ENCODE data around the gene ALCAM. TPM values are rescaled to one million over a fixed set of nuclear protein-coding genes. Genes with fewer than 3 reads are reported as not detected.
"Not testable (repeated sequence)": the region's sequence is repeated elsewhere in the genome, so short reads cannot be mapped to it uniquely, and the experiment has no call there.

Gene ALCAM
- total and polyA plus RNA-seq, 7 experiments from 2014 or later, result 0.94 to 10.3 (median 3.4) TPM

DNA sequence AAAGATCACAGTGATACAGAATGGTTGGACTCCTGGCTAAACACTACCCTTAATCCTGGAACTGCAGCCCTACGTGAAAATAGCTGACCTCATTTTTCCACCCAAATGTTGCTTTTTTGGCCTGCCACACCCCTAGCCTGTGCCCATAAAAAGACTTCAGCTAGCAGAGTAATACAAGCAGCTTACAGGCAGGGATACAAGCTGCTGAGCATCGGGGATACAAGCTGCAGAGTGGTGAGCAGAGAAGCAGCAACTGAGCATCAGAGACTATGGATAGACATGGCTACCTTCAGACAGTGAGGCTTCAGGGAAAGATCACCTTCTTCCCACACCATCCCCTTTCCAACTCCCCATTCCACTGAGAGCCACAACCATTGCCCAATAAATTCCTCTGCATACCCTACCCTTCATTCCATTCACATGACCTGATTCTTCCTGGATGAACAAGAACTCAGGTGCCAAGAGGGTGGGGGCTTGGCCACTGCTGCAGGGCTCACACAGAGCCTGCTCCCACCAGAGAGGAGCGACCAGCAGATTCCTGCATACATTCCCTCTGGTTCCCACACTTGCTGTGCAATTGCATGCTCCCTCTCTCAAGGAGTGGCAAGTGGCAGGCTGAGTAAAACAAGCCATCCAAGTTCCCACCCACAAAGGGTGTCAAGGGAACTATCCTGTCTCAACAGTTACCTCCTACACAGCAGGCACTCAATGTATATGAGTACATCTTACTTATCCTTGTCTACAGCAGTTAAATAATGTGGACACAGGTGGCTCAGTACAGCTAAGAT is 217.5 kb downstream of the ALCAM start:
- POLR2A ChIA-PET, result no interaction called here
- Histone ChIP-seq H3K4me1 (ENCODE audit: control insufficient read depth in 2 of 2, insufficient read depth in 2 of 2, low read length in 2 of 2) (no peaks in the 10 kb centered on the region), H3K36me3 (ENCODE audit: control insufficient read depth in 2 of 3, insufficient read depth in 3 of 3, low read length in 3 of 3) (no peaks in the 10 kb centered on the region), H3K9me3 (ENCODE audit: control insufficient read depth in 2 of 3, low read length in 3 of 3) (no peaks in the 10 kb centered on the region), H3K27me3 (ENCODE audit: control insufficient read depth in 2 of 2, insufficient read depth in 2 of 2, low read length in 2 of 2) (no peaks in the 10 kb centered on the region), H3K4me3 (ENCODE audit: low read length) (no peak overlapping the region), H3K27ac (ENCODE audit: low read depth, low read length) (no peak overlapping the region)
- intact Hi-C loops (cut with micrococcal nuclease), result no loop called here
- DNase-seq (no peak), ATAC-seq (no peak)
- no peaks in the 10 kb centered on the region for H3K36me3 Mint-ChIP-seq
- H3K9me3 Mint-ChIP-seq, result peaks cover 0 to 3% (median 0%) of the 10 kb centered on the region in 11 donors
- H3K4me3 Mint-ChIP-seq, result no peak overlapping the region
- H3K27me3 Mint-ChIP-seq, result no peaks in the 10 kb centered on the region
- H3K27ac Mint-ChIP-seq, result no peak overlapping the region
- H3K4me1 Mint-ChIP-seq, result no peaks in the 10 kb centered on the region
- CTCF ChIA-PET, result no interaction called here

DNA sequence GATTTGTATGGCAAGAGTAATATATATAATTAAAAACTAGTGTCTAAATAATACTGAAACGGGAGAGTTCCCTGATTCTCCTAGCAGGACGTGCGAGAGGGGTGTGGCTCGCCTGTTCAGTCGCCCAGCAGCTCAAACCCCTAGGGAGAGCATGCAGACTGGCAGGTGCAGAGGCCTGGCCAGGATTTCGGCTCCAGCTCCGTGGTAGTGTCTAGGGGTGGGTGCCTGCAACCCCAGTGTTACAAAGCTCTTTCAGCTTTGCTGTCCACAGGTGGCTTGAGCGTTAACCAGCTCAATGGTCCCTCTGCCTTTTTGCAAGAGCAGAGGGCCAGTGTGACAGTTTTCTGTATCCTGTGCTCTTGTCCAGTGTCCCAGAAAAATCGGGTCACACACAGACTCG is 226.6 kb downstream of the ALCAM start:
- no peak overlapping the region for H3K27ac Mint-ChIP-seq

DNA sequence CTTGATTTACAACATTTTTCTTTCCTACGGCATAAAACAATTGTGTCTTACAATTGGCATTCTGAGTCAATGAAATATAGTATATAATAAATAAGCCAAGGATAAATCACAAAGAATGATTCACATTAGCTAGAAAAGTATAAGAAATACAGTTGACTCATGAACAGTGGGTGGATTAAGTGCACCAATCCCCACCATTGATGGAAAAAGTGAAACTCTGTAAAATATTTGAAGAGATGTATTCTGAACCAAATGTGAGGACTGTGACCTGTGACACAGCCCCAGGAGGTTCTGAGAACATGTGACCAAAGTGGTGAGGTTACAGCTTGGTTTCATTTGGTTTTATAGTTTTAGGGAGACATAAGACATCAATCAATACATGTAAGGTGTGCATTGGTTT is 227.5 kb downstream of the ALCAM start:
- no peak overlapping the region for H3K27ac ChIP-seq (ENCODE audit: low read depth, low read length)
- H3K4me3 ChIP-seq (ENCODE audit: low read length), result no peak overlapping the region
- H3K9me3 Mint-ChIP-seq, result peaks cover 0 to 5% (median under 1%) of the 10 kb centered on the region in 11 donors
- no peaks in the 10 kb centered on the region for H3K9me3 ChIP-seq (ENCODE audit: control insufficient read depth in 2 of 3, low read length in 3 of 3)
- CTCF ChIA-PET, result no interaction called here
- intact Hi-C loops (cut with micrococcal nuclease), result no loop called here
- H3K27me3 ChIP-seq (ENCODE audit: control insufficient read depth in 2 of 2, insufficient read depth in 2 of 2, low read length in 2 of 2), result no peaks in the 10 kb centered on the region
- H3K36me3 ChIP-seq (ENCODE audit: control insufficient read depth in 2 of 3, insufficient read depth in 3 of 3, low read length in 3 of 3), result no peaks in the 10 kb centered on the region
- no peak for DNase-seq
- no peak overlapping the region for H3K27ac Mint-ChIP-seq
- no peaks in the 10 kb centered on the region for H3K36me3 Mint-ChIP-seq
- H3K27me3 Mint-ChIP-seq, result no peaks in the 10 kb centered on the region
- no peak overlapping the region for H3K4me3 Mint-ChIP-seq
- no peaks in the 10 kb centered on the region for H3K4me1 Mint-ChIP-seq
- POLR2A ChIA-PET, result no interaction called here
- no peaks in the 10 kb centered on the region for H3K4me1 ChIP-seq (ENCODE audit: control insufficient read depth in 2 of 2, insufficient read depth in 2 of 2, low read length in 2 of 2)
- ATAC-seq, result no peak

More for the DNA sequence above, 226.6 kb downstream of the ALCAM start:
- ATAC-seq, result no peak
- H3K27me3 Mint-ChIP-seq, result no peaks in the 10 kb centered on the region
- Histone ChIP-seq H3K9me3 (ENCODE audit: control insufficient read depth in 2 of 3, low read length in 3 of 3) (no peaks in the 10 kb centered on the region), H3K36me3 (ENCODE audit: control insufficient read depth in 2 of 3, insufficient read depth in 3 of 3, low read length in 3 of 3) (no peaks in the 10 kb centered on the region), H3K27me3 (ENCODE audit: control insufficient read depth in 2 of 2, insufficient read depth in 2 of 2, low read length in 2 of 2) (no peaks in the 10 kb centered on the region), H3K4me1 (ENCODE audit: control insufficient read depth in 2 of 2, insufficient read depth in 2 of 2, low read length in 2 of 2) (no peaks in the 10 kb centered on the region), H3K4me3 (ENCODE audit: low read length) (no peak overlapping the region), H3K27ac (ENCODE audit: low read depth, low read length) (no peak overlapping the region)
- POLR2A ChIA-PET, result no interaction called here
- H3K9me3 Mint-ChIP-seq, result peaks cover 0 to 5% (median 0%) of the 10 kb centered on the region in 11 donors
- intact Hi-C loops (cut with micrococcal nuclease), result no loop called here
- CTCF ChIA-PET, result no interaction called here
- no peak for DNase-seq
- H3K4me3 Mint-ChIP-seq, result no peak overlapping the region
- H3K4me1 Mint-ChIP-seq, result no peaks in the 10 kb centered on the region
- no peaks in the 10 kb centered on the region for H3K36me3 Mint-ChIP-seq

DNA sequence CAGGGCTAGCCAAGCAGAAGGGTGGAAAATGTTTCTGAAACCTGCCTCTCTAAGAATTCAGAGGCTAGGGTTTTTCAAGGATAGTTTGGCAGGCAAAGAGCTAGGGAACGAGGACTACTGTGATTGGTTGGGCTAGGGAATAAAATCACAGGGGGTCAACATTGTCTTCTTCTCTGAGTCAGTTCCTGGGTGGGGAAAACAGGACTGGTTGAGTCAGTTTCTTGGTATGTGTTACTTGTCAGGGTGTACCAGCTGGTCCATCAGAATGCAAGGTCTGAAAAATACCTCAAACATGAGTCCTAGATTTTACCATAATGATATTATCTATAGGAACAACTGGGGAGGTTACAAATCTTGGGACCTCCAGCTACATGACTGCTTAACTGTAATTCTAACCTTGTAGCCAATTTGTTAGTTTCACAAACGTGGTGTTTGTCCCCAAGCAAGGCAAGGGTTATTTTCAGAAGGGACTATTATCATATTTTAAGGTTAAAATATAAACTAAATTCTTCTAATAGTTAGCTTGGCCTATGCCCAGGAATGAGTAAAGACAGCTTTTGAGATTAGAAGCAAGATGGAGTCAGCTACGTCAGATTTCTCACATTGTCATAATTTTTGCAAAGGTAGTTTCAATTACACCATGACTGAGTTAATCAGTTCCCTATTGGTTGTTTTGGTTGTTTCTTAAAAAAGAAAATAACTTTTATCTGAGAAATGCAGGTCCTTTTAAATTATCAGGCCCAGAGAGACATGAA is 231.5 kb downstream of the ALCAM start:
- Histone ChIP-seq H3K4me1 (ENCODE audit: control insufficient read depth in 2 of 2, insufficient read depth in 2 of 2, low read length in 2 of 2) (no peaks in the 10 kb centered on the region), H3K4me3 (ENCODE audit: low read length) (no peak overlapping the region), H3K9me3 (ENCODE audit: control insufficient read depth in 2 of 3, low read length in 3 of 3) (no peaks in the 10 kb centered on the region), H3K27ac (ENCODE audit: low read depth, low read length) (no peak overlapping the region), H3K27me3 (ENCODE audit: control insufficient read depth in 2 of 2, insufficient read depth in 2 of 2, low read length in 2 of 2) (no peaks in the 10 kb centered on the region), H3K36me3 (ENCODE audit: control insufficient read depth in 2 of 3, insufficient read depth in 3 of 3, low read length in 3 of 3) (no peaks in the 10 kb centered on the region)
- no peak for ATAC-seq
- no peak for DNase-seq
- ChIA-PET POLR2A (no interaction called here), CTCF (no interaction called here)
- H3K27ac Mint-ChIP-seq, result no peak overlapping the region
- no peaks in the 10 kb centered on the region for H3K27me3 Mint-ChIP-seq
- H3K4me1 Mint-ChIP-seq, result no peaks in the 10 kb centered on the region
- peaks cover 0 to 3% (median 0%) of the 10 kb centered on the region in 11 donors for H3K9me3 Mint-ChIP-seq
- no peaks in the 10 kb centered on the region for H3K36me3 Mint-ChIP-seq
- intact Hi-C loops (cut with micrococcal nuclease), result no loop called here
- H3K4me3 Mint-ChIP-seq, result no peak overlapping the region

DNA sequence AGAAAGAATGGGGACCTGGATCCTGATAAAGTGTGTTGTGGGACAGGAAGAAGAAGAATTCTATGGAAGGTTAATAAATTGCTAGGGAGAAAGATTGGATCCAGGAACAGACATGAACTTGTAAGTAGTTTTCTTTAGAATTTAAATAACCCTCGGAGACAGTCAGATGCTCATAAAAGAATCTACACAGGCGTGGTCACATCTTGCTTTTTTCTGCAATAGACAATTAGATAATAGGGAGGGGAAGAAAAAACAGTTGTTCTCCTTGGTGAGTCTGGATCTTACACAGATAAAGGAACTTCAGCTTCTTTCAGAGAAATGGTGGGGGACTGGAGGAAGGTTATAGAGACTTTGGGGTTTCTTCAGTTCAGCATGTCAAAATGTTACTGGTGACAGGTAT is 232.6 kb downstream of the ALCAM start:
- ChIA-PET POLR2A (no interaction called here), CTCF (no interaction called here)
- no peak for DNase-seq
- Histone ChIP-seq H3K36me3 (ENCODE audit: control insufficient read depth in 2 of 3, insufficient read depth in 3 of 3, low read length in 3 of 3) (no peaks in the 10 kb centered on the region), H3K4me3 (ENCODE audit: low read length) (no peak overlapping the region), H3K4me1 (ENCODE audit: control insufficient read depth in 2 of 2, insufficient read depth in 2 of 2, low read length in 2 of 2) (no peaks in the 10 kb centered on the region), H3K9me3 (ENCODE audit: control insufficient read depth in 2 of 3, low read length in 3 of 3) (no peaks in the 10 kb centered on the region), H3K27me3 (ENCODE audit: control insufficient read depth in 2 of 2, insufficient read depth in 2 of 2, low read length in 2 of 2) (no peaks in the 10 kb centered on the region), H3K27ac (ENCODE audit: low read depth, low read length) (no peak overlapping the region)
- intact Hi-C loops (cut with micrococcal nuclease), result no loop called here
- Mint-ChIP-seq H3K36me3 (no peaks in the 10 kb centered on the region), H3K4me3 (no peak overlapping the region), H3K27me3 (no peaks in the 10 kb centered on the region), H3K27ac (no peak overlapping the region), H3K4me1 (no peaks in the 10 kb centered on the region), H3K9me3 (peaks cover 0 to 2% (median 0%) of the 10 kb centered on the region in 11 donors)
- no peak for ATAC-seq

DNA sequence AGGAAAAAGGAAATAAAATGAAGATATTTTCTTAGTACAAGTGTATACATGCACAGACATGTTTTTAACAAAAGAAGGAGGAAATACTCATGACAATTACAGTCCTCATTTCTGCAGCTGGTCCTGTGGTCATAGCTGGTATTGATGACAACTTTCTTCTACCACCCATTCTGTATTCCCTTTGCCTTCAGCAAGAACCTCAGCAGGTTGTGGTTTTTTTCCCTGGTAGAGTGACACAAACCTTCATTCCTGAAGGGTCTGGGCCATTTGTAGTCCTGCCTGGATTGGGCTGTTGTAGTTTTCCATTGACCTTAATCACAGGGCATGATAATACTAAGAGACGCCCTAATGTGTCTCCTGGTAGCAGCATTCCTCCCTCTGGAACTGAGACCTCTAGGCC is 235.0 kb downstream of the ALCAM start:
- H3K4me3 ChIP-seq (ENCODE audit: low read length); H3K4me1 Mint-ChIP-seq; intact Hi-C loops (cut with micrococcal nuclease); H3K36me3 ChIP-seq (ENCODE audit: control insufficient read depth in 2 of 3, insufficient read depth in 3 of 3, low read length in 3 of 3); H3K36me3 Mint-ChIP-seq; DNase-seq; ATAC-seq; H3K27me3 ChIP-seq (ENCODE audit: control insufficient read depth in 2 of 2, insufficient read depth in 2 of 2, low read length in 2 of 2); H3K27ac Mint-ChIP-seq; H3K9me3 ChIP-seq (ENCODE audit: control insufficient read depth in 2 of 3, low read length in 3 of 3); H3K27me3 Mint-ChIP-seq; H3K4me3 Mint-ChIP-seq; CTCF ChIA-PET; H3K27ac ChIP-seq (ENCODE audit: low read depth, low read length); H3K4me1 ChIP-seq (ENCODE audit: control insufficient read depth in 2 of 2, insufficient read depth in 2 of 2, low read length in 2 of 2); POLR2A ChIA-PET; H3K9me3 Mint-ChIP-seq: not testable (repeated sequence)

DNA sequence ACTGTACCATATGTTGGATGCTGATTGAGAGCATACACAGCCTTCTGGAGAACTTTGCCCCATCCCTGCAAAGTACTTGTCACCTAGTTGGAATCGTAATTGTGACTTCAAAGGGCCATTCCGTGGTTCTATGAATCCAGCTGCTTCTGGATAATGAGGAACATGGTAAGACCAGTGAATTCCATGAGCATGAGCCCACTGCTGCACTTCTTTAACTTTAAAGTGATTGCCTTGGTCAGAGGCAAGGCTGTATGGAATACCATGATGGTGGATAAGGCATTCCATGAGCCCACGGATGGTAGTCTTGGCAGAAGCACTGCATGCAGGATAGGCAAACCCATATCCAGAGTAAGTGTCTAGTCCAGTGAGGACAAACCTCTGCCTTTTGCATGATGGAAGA is 235.6 kb downstream of the ALCAM start:
- H3K27ac ChIP-seq (ENCODE audit: low read depth, low read length); H3K4me3 ChIP-seq (ENCODE audit: low read length); H3K36me3 Mint-ChIP-seq; POLR2A ChIA-PET; H3K4me3 Mint-ChIP-seq; H3K4me1 Mint-ChIP-seq; CTCF ChIA-PET; H3K27me3 ChIP-seq (ENCODE audit: control insufficient read depth in 2 of 2, insufficient read depth in 2 of 2, low read length in 2 of 2); ATAC-seq; H3K27ac Mint-ChIP-seq; H3K27me3 Mint-ChIP-seq; H3K9me3 Mint-ChIP-seq; DNase-seq; H3K9me3 ChIP-seq (ENCODE audit: control insufficient read depth in 2 of 3, low read length in 3 of 3); intact Hi-C loops (cut with micrococcal nuclease); H3K4me1 ChIP-seq (ENCODE audit: control insufficient read depth in 2 of 2, insufficient read depth in 2 of 2, low read length in 2 of 2); H3K36me3 ChIP-seq (ENCODE audit: control insufficient read depth in 2 of 3, insufficient read depth in 3 of 3, low read length in 3 of 3): not testable (repeated sequence)
